Stomach (tissue), 4 donors: ENCODE results near the gene AFDN.

Experiments used
- POLR2A ChIP-seq, 4 donors: fragments of 450-650 bp; IDR thresholded peaks; one replicate each; pipeline ENCODE4 v1.6.1; 2016; ENCODE audit warnings: antibody characterized with exemption in 4 of 4, control low read depth in 2 of 4, mild to moderate bottlenecking in 1 of 4, moderate library complexity in 1 of 4
- POLR2AphosphoS5 ChIP-seq, 3 donors: sonication (generic); formaldehyde crosslinking; IDR thresholded peaks; one replicate each; pipeline ENCODE4 v1.6.1; 2016; ENCODE audit warnings: antibody characterized with exemption in 3 of 3
- TF ChIP-seq, protein P1 (sequence below), 7 experiments: fragments of 450-650 bp in 4 of 7; fragments of 200-600 bp in 3 of 7; sonication (generic) in 3 of 7; IDR thresholded peaks; one replicate each; pipeline ENCODE4 v1.5.1; 2016 to 2019; ENCODE audit warnings: antibody characterized with exemption in 7 of 7, control low read depth in 2 of 7, mild to moderate bottlenecking in 1 of 7

DNA sequence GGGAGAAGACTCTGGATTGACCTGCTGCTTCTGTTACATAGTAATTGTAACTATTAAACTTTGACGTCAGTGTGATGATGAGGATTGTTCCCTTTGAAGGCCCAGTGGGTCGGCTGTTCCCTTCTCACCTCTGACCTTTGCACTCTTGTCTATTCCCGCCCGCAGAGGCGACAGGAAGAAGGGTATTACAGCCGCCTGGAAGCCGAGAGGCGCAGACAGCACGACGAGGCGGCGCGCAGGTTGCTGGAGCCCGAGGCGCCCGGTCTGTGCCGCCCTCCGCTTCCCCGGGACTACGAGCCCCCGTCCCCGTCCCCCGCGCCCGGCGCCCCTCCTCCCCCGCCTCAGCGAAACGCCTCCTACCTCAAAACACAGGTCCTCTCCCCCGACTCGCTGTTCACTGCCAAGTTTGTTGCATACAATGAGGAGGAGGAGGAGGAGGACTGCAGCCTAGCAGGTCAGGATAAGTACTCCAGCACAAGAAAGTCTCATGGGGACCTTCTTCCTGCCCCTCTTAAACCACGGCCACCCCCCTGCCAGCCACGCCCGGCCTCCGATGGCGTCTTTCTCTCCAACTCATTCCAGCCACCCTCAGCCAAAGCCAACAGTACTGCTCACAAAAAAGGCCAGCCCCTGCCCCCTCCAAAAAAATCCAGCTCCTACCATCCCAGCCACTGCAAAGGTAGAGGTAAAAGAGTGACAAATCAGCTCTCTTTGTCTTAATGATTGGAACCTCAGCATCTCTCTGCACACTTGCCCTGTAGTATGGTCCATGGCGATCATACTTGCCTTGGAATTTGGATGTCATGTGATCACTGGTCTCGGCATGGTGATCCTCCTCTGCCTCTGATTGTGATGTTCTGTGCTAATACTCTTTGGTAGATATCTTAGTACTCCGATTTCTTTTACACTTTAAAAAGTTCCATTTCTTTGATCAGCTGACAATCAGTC is 139.2 kb downstream of the AFDN start:
- TF ChIP-seq, protein P1, sequence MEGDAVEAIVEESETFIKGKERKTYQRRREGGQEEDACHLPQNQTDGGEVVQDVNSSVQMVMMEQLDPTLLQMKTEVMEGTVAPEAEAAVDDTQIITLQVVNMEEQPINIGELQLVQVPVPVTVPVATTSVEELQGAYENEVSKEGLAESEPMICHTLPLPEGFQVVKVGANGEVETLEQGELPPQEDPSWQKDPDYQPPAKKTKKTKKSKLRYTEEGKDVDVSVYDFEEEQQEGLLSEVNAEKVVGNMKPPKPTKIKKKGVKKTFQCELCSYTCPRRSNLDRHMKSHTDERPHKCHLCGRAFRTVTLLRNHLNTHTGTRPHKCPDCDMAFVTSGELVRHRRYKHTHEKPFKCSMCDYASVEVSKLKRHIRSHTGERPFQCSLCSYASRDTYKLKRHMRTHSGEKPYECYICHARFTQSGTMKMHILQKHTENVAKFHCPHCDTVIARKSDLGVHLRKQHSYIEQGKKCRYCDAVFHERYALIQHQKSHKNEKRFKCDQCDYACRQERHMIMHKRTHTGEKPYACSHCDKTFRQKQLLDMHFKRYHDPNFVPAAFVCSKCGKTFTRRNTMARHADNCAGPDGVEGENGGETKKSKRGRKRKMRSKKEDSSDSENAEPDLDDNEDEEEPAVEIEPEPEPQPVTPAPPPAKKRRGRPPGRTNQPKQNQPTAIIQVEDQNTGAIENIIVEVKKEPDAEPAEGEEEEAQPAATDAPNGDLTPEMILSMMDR (IDR thresholded peaks at IDR 0.05): no peak
- TF ChIP-seq POLR2A (IDR thresholded peaks at IDR 0.05) (no peak), POLR2AphosphoS5 (IDR thresholded peaks at IDR 0.05) (no peak)
